ENCODE data around the gene DNAI1.

The DNAI1 gene

DNA sequence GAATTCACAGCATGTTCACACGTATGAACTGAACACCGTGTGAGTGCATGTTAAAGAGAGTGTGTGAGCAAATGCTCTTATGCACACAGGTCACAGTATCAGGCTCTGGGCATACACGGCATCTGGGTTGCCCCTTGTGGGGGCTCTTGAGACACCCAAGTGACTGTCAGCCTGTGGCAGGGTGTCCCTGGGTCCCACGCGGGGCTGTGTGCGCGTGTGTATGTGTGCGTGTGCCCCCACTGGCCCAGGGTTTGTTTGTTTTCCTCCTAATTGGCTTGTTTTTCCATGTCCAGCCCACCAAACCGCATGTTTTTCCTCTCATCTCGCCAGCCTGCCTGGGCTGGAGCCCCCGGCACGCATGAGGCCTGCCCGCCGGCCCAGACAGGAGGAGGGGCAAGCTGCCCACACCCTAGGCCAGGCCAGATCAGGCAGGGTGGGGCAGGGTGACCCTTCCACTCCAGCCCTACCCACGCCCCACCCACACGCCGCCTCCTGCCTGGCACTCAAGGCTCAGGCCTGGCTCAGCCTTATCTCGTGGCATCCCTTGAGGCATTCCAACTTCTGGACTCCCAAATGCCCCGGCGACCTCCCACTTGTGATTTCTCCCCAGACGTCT is 102.1 kb downstream of the DNAI1 start:
- TF ChIP-seq POLR2AphosphoS5 (IDR thresholded peaks at IDR 0.05; ENCODE audit: low read depth, low read length) (no peak), TAF1 (IDR thresholded peaks at IDR 0.05; ENCODE audit: borderline replicate concordance, insufficient read depth, low read length) (no peak), FOXP2 (optimal IDR thresholded peaks at IDR 0.05; ENCODE audit: borderline replicate concordance, extremely low read depth, extremely low read length, insufficient read depth) (no peak), SIN3A (IDR thresholded peaks at IDR 0.05; ENCODE audit: borderline replicate concordance, insufficient read depth, low read length) (no peak)
- TF ChIP-seq, protein P1, sequence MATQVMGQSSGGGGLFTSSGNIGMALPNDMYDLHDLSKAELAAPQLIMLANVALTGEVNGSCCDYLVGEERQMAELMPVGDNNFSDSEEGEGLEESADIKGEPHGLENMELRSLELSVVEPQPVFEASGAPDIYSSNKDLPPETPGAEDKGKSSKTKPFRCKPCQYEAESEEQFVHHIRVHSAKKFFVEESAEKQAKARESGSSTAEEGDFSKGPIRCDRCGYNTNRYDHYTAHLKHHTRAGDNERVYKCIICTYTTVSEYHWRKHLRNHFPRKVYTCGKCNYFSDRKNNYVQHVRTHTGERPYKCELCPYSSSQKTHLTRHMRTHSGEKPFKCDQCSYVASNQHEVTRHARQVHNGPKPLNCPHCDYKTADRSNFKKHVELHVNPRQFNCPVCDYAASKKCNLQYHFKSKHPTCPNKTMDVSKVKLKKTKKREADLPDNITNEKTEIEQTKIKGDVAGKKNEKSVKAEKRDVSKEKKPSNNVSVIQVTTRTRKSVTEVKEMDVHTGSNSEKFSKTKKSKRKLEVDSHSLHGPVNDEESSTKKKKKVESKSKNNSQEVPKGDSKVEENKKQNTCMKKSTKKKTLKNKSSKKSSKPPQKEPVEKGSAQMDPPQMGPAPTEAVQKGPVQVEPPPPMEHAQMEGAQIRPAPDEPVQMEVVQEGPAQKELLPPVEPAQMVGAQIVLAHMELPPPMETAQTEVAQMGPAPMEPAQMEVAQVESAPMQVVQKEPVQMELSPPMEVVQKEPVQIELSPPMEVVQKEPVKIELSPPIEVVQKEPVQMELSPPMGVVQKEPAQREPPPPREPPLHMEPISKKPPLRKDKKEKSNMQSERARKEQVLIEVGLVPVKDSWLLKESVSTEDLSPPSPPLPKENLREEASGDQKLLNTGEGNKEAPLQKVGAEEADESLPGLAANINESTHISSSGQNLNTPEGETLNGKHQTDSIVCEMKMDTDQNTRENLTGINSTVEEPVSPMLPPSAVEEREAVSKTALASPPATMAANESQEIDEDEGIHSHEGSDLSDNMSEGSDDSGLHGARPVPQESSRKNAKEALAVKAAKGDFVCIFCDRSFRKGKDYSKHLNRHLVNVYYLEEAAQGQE (IDR thresholded peaks at IDR 0.05; ENCODE audit: insufficient read depth in 1 of 2, low read depth in 2 of 2, low read length in 2 of 2) = no peak

DNA sequence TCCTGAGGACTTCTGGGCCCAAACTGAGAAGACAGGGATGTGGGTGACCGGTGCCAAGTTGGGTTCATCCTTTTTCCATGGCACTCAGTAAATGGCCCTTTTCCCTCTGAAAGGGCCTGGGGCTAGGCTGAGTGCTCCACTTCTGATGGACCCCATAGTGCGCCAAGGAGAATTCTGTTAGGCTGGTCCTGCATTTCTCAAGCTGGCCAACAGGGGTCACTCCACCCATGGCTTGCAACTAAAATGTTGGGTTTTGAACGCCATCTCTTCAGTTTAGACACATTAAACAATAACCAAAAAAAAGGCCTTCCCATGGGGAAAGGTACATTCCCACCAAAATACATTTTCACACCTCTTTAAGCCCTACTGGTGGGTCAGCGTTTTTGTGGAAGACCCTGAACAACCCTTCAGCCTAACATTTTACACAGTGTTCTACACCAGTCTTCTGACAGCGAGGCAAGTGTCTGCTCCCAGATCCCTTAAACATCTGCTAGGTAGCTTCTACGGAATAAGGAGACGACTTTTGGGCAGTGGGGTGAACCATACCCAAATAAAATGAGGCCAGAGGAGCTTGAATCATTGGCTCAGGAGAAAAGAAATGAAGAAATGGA is 103.6 kb downstream of the DNAI1 start:
- TF ChIP-seq POLR2AphosphoS5 (IDR thresholded peaks at IDR 0.05; ENCODE audit: low read depth, low read length) (no peak), SIN3A (IDR thresholded peaks at IDR 0.05; ENCODE audit: borderline replicate concordance, insufficient read depth, low read length) (no peak), TAF1 (IDR thresholded peaks at IDR 0.05; ENCODE audit: borderline replicate concordance, insufficient read depth, low read length) (no peak), FOXP2 (optimal IDR thresholded peaks at IDR 0.05; ENCODE audit: borderline replicate concordance, extremely low read depth, extremely low read length, insufficient read depth) (no peak)
- TF ChIP-seq, protein P1 (IDR thresholded peaks at IDR 0.05; ENCODE audit: insufficient read depth in 1 of 2, low read depth in 2 of 2, low read length in 2 of 2) = no peak

DNA sequence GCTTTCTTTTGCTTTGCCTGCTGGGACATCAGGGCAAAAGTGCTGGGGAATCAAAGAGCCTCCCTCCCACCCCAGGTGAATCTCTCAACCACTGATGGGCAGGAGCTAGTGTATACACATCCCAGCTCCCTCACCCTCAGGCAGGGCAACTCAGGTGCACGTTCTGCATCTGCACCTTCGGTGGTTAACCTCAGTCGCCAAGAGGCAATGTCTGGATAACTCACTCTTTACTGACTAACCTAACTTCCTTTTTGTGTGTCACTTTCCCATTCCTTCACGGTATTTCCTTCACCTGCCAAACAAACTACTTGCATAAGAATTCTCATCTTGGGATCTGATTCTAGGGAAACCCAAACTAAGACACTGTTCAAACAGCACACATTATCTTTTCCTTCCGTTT is 104.7 kb downstream of the DNAI1 start:
- TF ChIP-seq POLR2AphosphoS5 (IDR thresholded peaks at IDR 0.05; ENCODE audit: low read depth, low read length) (no peak), FOXP2 (optimal IDR thresholded peaks at IDR 0.05; ENCODE audit: borderline replicate concordance, extremely low read depth, extremely low read length, insufficient read depth) (no peak), SIN3A (IDR thresholded peaks at IDR 0.05; ENCODE audit: borderline replicate concordance, insufficient read depth, low read length) (no peak), TAF1 (IDR thresholded peaks at IDR 0.05; ENCODE audit: borderline replicate concordance, insufficient read depth, low read length) (no peak)
- TF ChIP-seq, protein P1 (IDR thresholded peaks at IDR 0.05; ENCODE audit: insufficient read depth in 1 of 2, low read depth in 2 of 2, low read length in 2 of 2) = no peak

DNA sequence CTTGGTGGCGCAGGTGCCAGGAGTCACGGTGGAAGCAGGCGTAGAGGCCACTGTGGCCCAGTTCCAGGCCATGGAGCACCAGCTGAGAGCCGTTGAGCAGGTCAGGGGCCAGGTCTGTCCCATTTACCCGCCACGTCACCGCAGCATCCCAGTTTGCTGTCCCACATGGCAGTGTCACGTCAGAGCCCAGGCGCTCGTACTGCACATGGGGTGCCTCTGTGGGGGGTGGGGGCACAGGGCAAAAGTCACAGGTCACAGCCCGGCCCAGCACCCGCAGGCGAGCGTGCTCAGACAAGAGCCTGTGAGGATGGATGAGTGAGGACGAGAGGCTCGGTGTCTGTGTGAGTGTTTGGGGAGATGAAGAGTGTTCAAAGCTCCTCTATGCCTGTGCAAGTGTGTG is 106.0 kb downstream of the DNAI1 start:
- TF ChIP-seq TAF1 (IDR thresholded peaks at IDR 0.05; ENCODE audit: borderline replicate concordance, insufficient read depth, low read length) = no peak
- TF ChIP-seq, protein P1 (IDR thresholded peaks at IDR 0.05; ENCODE audit: insufficient read depth in 1 of 2, low read depth in 2 of 2, low read length in 2 of 2) = no peak
- no peak for TF ChIP-seq POLR2AphosphoS5 (IDR thresholded peaks at IDR 0.05; ENCODE audit: low read depth, low read length)
- no peak for TF ChIP-seq FOXP2 (optimal IDR thresholded peaks at IDR 0.05; ENCODE audit: borderline replicate concordance, extremely low read depth, extremely low read length, insufficient read depth)
- TF ChIP-seq SIN3A (IDR thresholded peaks at IDR 0.05; ENCODE audit: borderline replicate concordance, insufficient read depth, low read length) = no peak

All from PFSK-1 (cell line).